ENCODE results near the gene STMN1.
A peak's percentile ranks its signal among the peaks of the same experiment; 100 is the strongest.

GRCh38 chr1:25905680-25906643 is at the start of gene STMN1:
- TF ChIP-seq CTCF (IDR thresholded peaks at IDR 0.05) (peak in 1 of 5 experiments; percentile 14), EP300 (IDR thresholded peaks at IDR 0.05) (peak; percentile 70 to 98)
